ENCODE results near the gene FOXO3. TPM values are rescaled to one million over a fixed set of nuclear protein-coding genes. Genes with fewer than 3 reads are reported as not detected.
A peak's percentile ranks its signal among the peaks of the same experiment; 100 is the strongest.

The FOXO3 gene
- total and polyA plus RNA-seq, 2 of the 13 experiments (the other 11 are each of a cell fraction or from before 2014, with no cell fraction given): 16.0 to 22.5 TPM

- TF ChIP-seq ZNF512B (CRISPR knock-in tag; IDR thresholded peaks at IDR 0.05; ENCODE audit: borderline replicate concordance) (no peak), KAT2B (IDR thresholded peaks at IDR 0.05; ENCODE audit: borderline replicate concordance, low read depth, low read length) (no peak), ZFP36L2 (CRISPR knock-in tag; IDR thresholded peaks at IDR 0.05) (no peak), SIN3A (IDR thresholded peaks at IDR 0.05; ENCODE audit: borderline replicate concordance, low read depth, low read length) (peak; percentile 65; the same call in 1 of the 2 replicates), ZNF530 (CRISPR knock-in tag; IDR thresholded peaks at IDR 0.05; ENCODE audit: low read depth) (no peak), ZNF468 (CRISPR knock-in tag; IDR thresholded peaks at IDR 0.05) (no peak), ZNF296 (CRISPR knock-in tag; conservative IDR thresholded peaks at IDR 0.05) (no peak), E2F2 (CRISPR knock-in tag; IDR thresholded peaks at IDR 0.05; ENCODE audit: borderline replicate concordance) (peak; percentile 83; the same call in 1 of the 2 replicates), ZNF180 (CRISPR knock-in tag; IDR thresholded peaks at IDR 0.05; ENCODE audit: borderline replicate concordance, low read depth) (no peak), CCAR2 (optimal IDR thresholded peaks at IDR 0.05; ENCODE audit: low read depth, low read length) (no peak), TEAD2 (CRISPR knock-in tag; IDR thresholded peaks at IDR 0.05) (no peak), ZNF550 (CRISPR knock-in tag; IDR thresholded peaks at IDR 0.05; ENCODE audit: borderline replicate concordance) (no peak), TARDBP (CRISPR knock-in tag; IDR thresholded peaks at IDR 0.05) (peak; percentile 72; the same call in 1 of the 2 replicates), YY1 (IDR thresholded peaks at IDR 0.05; ENCODE audit: insufficient read depth, insufficient replicate concordance, low read depth, low read length) (peak; percentile 83), SALL2 (CRISPR knock-in tag; IDR thresholded peaks at IDR 0.05) (0 out of 2 replicates have a peak, but pooled peaks have one; percentile 49), FOXA1 (IDR thresholded peaks at IDR 0.05) (no peak), FOXA1 (CRISPR knock-in tag; IDR thresholded peaks at IDR 0.05) (peak; percentile 91), GTF2F1 (IDR thresholded peaks at IDR 0.05; ENCODE audit: low read length) (no peak), ZNF441 (CRISPR knock-in tag; IDR thresholded peaks at IDR 0.05; ENCODE audit: borderline replicate concordance) (no peak)
- TF ChIP-seq, protein P1, sequence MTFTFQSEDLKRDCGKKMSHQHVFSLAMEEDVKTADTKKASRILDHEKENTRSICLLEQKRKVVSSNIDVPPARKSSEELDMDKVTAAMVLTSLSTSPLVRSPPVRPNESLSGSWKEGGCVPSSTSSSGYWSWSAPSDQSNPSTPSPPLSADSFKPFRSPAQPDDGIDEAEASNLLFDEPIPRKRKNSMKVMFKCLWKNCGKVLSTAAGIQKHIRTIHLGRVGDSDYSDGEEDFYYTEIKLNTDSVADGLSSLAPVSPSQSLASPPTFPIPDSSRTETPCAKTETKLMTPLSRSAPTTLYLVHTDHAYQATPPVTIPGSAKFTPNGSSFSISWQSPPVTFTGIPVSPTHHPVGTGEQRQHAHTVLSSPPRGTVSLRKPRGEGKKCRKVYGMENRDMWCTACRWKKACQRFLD (CRISPR knock-in tag; IDR thresholded peaks at IDR 0.05; ENCODE audit: borderline replicate concordance): no peak
- TF ChIP-seq, protein P2, sequence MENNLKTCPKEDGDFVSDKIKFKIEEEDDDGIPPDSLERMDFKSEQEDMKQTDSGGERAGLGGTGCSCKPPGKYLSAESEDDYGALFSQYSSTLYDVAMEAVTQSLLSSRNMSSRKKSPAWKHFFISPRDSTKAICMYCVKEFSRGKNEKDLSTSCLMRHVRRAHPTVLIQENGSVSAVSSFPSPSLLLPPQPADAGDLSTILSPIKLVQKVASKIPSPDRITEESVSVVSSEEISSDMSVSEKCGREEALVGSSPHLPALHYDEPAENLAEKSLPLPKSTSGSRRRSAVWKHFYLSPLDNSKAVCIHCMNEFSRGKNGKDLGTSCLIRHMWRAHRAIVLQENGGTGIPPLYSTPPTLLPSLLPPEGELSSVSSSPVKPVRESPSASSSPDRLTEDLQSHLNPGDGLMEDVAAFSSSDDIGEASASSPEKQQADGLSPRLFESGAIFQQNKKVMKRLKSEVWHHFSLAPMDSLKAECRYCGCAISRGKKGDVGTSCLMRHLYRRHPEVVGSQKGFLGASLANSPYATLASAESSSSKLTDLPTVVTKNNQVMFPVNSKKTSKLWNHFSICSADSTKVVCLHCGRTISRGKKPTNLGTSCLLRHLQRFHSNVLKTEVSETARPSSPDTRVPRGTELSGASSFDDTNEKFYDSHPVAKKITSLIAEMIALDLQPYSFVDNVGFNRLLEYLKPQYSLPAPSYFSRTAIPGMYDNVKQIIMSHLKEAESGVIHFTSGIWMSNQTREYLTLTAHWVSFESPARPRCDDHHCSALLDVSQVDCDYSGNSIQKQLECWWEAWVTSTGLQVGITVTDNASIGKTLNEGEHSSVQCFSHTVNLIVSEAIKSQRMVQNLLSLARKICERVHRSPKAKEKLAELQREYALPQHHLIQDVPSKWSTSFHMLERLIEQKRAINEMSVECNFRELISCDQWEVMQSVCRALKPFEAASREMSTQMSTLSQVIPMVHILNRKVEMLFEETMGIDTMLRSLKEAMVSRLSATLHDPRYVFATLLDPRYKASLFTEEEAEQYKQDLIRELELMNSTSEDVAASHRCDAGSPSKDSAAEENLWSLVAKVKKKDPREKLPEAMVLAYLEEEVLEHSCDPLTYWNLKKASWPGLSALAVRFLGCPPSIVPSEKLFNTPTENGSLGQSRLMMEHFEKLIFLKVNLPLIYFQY (CRISPR knock-in tag; IDR thresholded peaks at IDR 0.05; ENCODE audit: borderline replicate concordance): peak; percentile 59; the same call in 1 of the 2 replicates
Observed at GRCh38 chr6:108558372-108559096, 2.2 kb upstream of the FOXO3 start (continued).
